ENCODE results near the gene SLC39A11.
"Not testable (repeated sequence)": the region's sequence is repeated elsewhere in the genome, so short reads cannot be mapped to it uniquely, and the experiment has no call there.

SLC39A11 gene

DNA sequence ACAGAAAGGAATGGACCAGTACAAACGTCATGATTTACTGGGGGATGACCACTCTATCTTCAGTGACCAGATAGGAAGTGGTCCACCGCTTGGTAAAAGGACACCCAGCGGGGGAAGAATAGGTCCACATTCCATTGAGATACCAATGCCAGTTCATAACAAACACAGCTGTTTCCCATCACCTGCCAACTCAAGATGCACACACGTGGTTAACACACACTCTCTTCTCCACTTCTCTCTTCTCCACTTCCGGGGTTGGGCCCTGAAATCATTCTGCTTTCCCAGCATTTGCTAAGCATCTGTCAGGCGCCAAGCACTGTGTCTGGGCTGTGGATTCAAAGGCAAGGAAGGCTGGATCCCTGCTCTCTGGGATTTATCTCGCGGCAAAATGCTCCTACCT lies 175.5 kb downstream of the SLC39A11 start:
- DNase-seq (ENCODE audit: low spot score), result no peak

DNA sequence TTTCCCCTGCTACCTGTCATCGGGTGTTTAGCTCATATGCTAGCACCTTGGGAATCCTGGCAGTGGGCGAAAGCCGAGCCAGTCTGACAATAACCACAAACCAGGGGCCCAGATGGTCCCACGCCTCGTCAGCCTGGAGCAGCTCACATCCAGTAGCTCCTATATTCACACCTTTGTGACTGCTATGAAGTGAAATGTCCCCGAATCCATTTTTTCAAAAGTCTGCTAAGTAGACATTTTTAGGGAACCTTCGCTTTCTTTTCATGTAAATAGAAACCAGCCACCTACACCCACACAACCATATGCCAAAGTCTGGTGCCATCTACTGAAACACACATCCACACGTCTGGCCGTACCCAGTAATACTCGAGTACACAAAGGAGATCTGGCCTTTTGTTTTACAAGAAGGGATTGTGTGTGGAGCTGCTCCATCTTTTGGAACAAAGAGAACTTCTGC lies 176.8 kb downstream of the SLC39A11 start:
- no peak for DNase-seq (ENCODE audit: low spot score)

DNA sequence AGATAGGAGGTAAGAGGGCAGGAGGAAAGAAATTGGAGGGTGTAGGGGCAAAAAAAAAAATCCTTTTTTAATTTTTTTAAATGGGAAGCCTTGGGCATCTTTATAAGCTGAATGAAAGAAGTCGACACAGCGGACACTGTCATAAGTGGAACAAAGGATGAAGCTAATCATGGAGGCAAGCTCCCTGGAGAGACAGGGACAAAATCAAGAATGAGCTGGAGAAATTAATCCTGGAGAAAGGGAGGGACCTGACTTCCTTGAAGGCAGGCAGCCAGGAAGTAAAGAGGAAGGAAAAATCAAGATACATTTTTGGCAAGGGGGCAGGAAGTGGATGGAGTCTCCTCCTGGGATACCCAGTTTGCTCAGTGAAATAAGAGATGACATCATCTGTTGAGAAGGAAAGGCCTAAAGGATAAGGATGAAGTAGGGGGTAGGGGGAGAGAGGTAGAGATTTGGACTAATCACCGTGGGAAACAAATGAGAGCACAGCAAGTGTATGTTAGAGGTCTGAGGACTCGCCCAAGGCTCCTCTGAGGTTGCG lies 179.3 kb downstream of the SLC39A11 start:
- peak; percentile 22 for DNase-seq (ENCODE audit: low spot score)

DNA sequence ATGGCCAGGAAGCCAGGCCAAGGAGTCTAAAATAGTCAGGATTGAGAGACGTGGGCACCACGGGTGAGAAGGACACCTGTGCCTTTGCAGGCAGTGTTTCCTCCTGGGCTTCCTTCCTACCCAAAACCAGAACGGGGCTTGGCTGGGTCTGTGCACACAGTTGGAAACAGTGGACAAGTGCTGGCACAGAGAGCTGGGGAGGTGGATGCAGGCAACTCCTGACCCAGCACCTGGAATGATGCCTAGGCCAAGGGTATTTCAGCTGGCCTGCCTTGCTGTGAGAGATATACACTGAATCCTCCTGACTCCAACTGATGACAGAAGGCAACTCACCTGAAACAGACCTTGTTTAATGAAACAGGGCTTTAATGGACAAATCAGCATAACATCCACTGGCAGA lies 186.2 kb downstream of the SLC39A11 start:
- DNase-seq (ENCODE audit: low spot score), result no peak

DNA sequence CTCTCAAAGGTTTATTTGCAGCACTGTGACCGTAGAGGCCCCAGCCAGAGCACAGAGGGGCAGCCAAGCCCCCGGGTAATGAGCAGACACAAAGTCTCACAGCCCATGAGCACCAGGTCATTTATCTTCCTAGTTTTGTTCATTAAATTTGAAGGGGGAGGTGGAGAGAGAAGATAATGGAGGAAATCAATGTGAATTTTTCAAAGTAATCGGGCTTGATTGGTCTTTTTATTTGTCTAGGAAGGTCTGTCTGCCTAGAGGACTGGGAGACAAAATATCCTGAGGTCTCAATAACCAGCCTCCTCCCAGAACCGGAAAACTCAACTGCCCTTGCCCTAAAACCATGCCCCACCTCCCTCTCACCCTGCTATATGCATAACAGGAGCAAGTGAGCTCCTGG lies 189.0 kb downstream of the SLC39A11 start:
- DNase-seq (ENCODE audit: low spot score), result no peak

DNA sequence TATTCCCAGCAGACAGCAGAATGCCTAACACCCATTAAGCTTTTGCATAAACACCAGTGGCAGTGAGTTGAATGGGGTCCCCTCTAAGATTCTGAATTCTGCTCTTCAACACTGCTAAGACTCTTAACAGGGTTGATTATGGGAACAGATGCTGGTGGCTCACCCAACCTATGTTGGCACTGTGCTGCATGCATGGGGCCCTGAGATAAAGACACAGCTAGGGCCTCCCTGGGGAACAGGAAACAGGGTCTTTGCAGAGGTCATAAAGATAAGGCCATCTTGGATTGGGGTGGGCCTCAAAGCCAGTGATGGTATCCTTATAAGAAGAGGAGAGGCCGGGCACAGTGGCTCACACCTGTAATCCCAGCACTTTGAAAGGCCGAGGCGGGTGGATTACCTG lies 190.8 kb downstream of the SLC39A11 start:
- DNase-seq (ENCODE audit: low spot score), result no peak

DNA sequence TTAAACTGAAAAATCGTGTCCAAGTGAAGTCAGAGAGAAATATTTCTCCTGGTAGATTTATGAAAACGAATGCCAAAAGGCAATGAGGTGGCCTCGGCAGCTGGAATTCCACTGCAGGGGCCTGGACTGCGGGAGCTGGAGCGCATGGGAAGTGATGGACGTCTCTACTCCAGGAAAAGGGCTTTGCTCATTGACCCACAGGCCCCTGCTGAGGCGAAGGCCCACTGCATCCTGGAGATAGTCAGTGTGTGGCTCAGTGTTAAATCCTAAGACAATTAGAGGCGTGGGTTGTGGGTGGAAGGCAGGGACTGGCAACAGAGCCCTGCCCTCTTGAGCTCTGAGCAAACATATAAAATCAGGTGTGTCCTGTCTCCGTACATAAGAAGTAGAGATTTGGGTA lies 191.4 kb downstream of the SLC39A11 start:
- DNase-seq (ENCODE audit: low spot score), result no peak

DNA sequence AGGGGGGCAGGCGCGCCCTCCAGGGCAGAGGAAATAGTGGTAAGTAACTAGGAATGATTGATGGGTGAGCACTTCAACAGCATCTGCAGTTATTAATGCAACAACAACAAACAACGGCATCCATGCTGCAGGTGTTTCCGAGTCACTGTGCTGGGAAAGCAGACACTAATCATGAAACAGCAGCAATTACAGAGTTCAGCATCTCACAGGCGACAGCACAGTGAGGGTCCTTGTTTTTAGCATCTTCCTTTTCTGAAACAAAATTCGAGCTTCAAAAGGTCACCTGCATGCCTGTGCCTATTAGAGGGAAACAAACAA lies 191.9 kb downstream of the SLC39A11 start:
- no peak for DNase-seq (ENCODE audit: low spot score)

DNA sequence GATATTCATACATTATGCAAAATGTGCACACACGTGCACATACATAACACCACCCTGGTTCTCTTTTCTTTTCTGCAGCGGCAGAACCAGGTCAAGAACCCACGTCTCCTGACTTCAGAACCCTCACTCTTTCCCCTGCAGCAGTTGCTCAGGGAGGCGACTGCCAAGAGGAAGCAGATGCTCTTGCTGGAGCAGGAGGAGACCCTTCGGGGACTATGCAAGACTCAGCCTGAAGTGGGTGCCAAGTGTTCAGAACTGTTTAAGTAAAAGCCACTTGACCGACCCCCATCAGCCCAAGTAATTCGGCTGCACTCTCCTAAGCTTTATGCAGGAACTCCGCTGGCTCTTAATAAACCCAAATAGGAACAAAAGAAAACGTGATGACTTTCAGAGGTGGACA lies 193.8 kb downstream of the SLC39A11 start:
- no peak for DNase-seq (ENCODE audit: low spot score)

DNA sequence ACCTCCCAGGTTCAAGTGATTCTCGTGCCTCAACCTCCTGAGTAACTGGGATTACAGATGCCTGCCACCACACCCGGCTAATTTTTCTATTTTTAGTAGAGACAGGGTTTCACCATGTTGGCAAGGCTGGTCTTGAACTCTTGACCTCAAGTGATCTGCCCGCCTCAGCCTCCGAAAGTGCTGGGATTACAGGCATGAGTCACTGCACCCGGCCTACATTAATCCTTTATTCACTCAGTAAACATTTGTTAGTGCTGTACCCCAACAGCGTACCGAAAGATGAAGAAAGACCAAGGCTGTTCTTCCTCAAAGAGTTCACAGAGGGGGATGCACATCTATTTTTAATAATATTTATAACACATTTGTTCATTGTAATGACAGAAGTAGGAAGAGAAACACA lies 196.2 kb downstream of the SLC39A11 start:
- DNase-seq (ENCODE audit: low spot score), result not testable (repeated sequence)

DNA sequence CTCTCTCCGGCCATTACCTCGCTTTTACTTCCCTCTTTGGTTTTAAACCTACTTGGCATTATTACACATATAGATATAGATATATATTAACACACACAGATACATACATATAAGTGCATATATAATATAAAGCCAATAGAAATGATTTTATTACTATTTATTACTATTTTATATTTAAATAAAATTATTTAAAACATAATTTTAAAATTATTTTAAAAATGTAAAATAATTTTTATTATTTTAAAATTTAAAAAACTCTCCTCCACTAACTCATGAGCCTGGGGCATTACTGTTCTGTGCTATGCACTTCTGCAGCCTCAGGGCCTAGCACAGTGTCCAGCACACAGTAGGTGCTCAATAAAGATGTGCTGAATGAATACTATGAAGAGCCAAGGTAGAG lies 200.9 kb downstream of the SLC39A11 start:
- DNase-seq (ENCODE audit: low spot score), result no peak

DNA sequence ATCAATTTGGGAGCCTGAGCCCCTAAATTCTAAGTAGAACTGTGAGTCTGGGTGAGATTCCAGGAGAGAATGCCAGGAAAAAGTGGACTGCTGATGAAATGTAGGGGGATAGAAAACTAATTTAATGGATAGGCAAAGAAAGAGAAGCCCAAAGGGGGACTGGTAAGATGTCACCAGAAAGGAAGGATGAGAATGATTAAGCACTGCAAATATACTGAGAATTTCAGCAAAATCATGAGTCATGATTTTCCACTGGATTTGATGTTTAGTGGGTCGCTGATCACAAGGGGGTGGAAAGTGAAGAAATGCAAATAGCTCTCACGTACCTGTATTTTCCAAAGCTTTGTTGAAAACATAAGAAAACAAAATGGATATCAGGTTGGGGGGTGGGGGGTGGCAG lies 201.8 kb downstream of the SLC39A11 start:
- DNase-seq (ENCODE audit: low spot score), result peak; percentile 51

DNA sequence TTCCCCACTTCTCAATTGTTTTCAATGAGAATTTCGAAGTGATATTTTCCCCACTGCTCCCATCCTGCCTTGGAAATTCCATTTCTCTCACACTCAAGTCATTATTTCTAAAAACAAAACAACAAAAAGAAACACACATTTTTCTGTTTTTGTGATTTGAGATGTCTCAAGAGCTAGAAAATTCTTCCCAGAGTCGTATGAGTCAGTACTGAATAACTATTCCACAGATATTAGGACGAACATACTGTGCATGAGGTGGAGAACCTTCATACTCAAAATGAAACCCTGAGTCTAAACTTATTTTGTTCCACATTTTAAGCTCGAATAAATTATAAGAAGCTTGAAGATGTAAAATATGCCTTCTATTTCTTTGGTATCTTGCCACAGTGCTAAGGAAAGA lies 204.6 kb downstream of the SLC39A11 start:
- DNase-seq (ENCODE audit: low spot score), result no peak

DNA sequence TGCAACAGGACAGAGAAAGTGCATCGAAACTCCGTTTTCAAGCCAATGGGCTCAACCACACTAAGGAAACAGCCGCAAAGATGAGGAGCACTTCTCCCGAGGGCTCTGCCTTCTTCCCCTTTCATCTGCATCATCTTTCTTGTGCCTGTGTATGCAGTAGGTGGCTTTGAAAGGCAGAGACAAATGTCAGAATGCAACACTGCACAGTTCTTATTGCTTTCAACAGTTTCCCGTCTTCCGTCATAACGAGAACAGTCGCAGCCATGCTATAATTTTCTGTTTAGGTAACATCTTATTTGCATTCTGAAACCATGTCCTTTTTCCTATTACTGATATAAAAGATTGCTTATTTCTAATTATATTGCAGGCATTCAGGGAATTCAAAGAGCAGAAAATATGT lies 205.2 kb downstream of the SLC39A11 start:
- no peak for DNase-seq (ENCODE audit: low spot score)

DNA sequence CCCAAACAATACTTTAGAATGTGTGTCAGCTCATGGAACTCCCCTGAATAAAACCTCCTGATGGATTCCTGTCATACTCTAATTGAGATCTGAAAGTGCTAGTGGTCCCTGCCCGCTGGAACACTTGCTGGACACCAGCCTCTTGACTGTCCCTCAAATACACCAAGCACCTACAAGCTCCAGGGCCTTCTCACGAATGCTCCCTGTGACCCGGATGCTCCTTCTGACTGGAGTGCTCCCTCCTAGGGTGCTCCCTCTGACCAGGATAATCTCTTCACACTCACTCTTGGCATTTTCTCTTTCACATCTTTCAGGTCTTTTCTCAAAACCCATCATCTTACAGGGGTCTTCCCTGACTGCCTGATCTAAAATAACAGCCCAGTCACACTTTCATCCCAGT lies 205.9 kb downstream of the SLC39A11 start:
- no peak for DNase-seq (ENCODE audit: low spot score)

DNA sequence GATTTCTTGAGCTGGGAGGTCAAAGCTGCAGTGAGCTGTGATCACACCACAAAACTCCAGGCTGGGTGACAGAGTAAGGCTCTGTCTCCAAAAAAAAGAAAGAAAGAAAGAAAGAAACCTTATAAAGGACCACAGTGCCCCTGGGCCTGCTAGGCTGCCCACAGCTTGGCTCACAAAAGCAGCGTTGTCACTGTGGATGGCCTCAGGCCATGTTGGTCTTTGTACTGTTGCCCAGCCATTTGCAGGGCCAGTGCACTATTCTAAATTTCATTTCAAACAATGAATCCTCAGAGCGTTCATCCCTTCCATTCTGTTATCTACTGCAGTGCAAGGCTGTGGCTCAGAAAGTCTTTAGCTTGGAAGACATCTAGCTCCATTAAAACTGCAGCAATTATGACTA lies 208.4 kb downstream of the SLC39A11 start:
- no peak for DNase-seq (ENCODE audit: low spot score)

DNA sequence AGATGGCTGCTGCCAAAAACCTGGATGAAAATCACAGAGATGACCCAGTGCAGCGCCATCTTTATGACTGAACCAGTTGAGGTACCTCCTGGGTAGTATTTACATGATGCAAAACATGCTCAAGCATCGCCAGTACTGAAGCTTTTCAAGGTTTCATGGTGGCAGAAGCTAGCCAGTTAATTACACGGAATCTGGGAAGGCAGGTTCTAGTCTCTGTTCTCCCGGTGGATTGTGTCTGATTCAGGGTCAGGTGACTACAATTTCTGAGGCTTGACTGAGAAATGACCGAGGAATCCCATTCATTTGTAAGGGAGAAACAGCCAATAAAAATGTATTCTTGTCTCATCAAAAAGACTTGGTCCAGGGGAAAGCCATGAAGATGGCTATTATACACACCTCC lies 209.1 kb downstream of the SLC39A11 start:
- no peak for DNase-seq (ENCODE audit: low spot score)

DNA sequence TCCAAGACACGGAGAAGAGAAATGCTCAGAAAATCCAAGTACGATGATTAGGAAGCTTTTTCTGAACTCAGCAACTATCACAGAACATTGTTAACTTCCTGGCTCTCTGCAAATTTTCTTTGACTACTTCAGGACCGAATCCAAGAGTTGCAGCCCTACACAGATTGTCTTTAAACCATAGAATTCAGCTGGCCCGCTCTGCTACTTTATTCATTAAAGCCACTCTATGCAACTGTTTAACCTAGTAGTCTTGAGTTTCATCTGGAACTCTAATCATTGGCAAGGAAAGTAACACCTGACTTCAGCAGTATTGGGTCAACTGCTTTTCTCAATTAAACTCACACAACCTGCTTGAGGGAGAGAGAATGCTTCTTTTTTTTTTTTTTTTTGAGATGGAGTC lies 210.1 kb downstream of the SLC39A11 start:
- DNase-seq (ENCODE audit: low spot score), result no peak

DNA sequence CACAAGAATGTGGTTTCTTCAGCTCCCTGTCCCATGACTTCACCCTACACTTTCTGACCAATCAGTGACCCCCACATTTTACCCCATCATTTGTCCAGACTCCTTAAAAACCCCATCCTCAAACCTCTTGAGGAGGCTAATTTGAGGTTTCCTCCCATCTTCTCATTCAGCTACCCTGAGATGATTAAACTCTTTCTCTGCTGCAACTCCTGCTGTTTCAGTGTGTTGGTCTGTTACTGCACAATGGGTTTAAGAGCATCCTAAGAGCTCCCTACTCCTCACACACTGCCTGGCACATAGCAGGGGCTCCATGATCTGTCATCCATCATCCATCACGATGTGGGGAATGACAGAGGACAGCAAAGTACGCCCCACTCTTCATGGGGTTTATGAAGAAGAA lies 212.6 kb downstream of the SLC39A11 start:
- no peak for DNase-seq (ENCODE audit: low spot score)

DNA sequence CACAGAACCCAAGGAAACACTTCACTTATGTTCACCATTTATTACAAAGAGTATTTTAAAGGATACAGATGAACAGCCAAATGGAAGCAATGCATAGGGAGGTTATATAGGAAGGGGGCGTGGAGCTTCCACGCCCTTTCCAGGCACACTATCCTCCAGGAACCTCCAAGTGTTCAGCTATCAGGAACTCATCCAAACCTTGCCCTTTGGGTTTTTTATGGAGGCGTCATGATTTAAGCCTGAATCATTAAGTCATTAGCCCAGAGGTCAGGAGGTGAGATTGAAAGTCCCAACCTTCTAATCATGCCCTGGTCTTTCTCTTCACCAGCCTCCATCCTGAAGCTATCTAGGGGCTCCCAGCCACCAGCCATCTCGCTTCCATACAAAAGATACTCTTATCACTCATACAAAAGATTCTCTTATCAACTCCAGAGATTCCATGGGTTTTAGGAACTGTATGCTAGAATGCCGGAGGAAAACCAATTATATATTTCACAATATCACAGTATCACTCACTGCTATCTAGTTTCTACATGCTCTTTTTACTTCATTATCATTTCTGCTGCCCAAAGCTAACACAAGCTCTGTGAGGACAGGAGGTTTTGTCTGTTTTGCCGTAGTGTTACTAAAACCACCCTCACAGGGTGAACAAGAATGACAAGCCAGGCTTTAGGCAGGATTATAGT lies 213.4 kb downstream of the SLC39A11 start:
- DNase-seq (ENCODE audit: low spot score), result no peak

DNA sequence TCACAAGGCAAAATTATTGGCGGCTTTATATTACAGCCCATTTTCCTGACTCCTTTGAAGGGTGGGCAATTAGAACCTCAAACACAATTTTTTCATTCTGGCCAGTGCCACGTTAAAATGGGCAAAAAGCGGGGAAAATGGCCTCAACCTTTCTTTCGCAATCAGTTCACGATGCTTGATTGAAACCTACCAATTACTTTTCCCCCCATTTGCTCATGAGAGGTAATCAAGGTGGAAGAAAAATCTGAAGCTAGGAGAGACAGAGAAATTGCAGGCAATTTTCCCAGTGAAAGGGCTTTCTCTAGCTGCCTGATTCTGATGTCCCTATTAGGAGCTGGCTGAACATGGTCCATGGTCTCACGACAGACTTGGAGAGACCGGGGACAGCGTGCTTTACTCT lies 215.1 kb downstream of the SLC39A11 start:
- no peak for DNase-seq (ENCODE audit: low spot score)

DNA sequence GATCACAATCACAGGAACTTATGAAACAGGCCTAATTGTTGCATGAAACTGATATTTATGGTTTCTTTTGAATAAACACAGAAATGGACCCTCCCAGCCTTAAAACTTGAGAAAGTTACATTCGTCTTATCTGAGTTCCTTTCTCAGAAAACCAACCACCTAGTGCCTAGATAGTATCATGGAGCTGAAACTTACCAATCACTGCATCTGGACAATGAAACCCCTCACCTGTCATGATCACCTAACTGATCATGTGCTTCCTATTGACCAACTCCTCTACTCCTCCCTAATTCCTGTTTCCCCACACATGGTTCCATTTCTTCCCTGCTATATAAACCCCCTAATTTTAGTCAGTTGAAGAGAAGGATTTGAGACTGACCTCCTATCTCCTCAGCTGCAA lies 216.1 kb downstream of the SLC39A11 start:
- no peak for DNase-seq (ENCODE audit: low spot score)

DNA sequence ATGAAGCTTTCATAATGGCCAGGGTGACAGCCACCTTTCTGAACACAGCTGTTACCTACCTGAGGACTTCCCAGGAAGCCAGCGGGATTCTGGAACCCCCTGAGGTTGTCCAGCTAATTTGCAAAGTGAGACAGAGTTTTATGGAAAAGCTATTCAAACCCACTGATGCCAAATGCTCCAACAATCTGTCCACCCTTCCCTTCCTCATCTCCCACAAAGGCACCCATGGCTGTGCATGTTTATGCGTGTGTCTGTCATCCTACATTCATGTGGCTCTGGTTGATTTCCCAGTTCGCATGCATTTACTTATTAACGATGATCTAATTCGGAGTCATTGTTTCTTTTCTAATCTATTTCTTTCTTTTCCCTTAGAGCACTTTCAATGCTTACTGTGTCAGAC lies 217.1 kb downstream of the SLC39A11 start:
- DNase-seq (ENCODE audit: low spot score), result no peak

DNA sequence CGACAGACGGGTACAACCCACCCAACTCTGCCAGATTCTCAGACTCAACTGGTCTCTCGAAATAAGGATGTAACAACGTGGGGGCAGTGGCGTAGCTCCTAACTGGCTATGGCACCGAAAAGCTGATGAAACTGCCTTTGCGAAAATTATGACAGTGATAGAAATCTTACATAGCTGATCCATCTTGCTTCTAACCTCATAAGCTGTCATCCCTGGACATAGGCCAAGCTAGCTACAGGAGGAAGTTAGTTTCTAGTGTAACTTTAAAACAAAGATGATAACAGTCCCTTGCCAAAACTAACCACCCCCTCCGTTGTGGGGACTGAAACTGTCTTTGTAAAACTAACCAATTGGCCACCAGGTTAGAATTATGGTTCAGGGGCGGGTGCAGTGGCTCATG lies 220.1 kb downstream of the SLC39A11 start:
- DNase-seq (ENCODE audit: low spot score), result no peak
